A549 (cell line): ENCODE data around the gene ZBTB20. TPM values are rescaled to one million over a fixed set of nuclear protein-coding genes. Genes with fewer than 3 reads are reported as not detected.

Source experiments
- ATAC-seq, 2 experiments: fragments of 200-7000 bp in 1 of 2; fragments of >200 bp in 1 of 2; cut with Nextera tagmentation in 1 of 2; cut with Tn5 transposase in 1 of 2; 3 replicates each; pipeline versions ENCODE4 v1.8.0 to v1.9.1; 2018 to 2020; ENCODE audit warnings: mild to moderate bottlenecking in 1 of 2, moderate library complexity in 1 of 2
- CTCF ChIA-PET: fragments of 300-600 bp; sonication (Branson Sonifier 250); formaldehyde crosslinking; extraction: SDS; loops from one replicate; lab custom pipeline; 2021; ENCODE audit warnings: antibody characterized with exemption, inconsistent platforms; lab: Yijun Ruan, JAX
- POLR2A ChIA-PET: fragments of 350-600 bp; formaldehyde crosslinking; extraction: SDS; loops from one replicate; lab custom pipeline; 2021; ENCODE audit warnings: antibody characterized with exemption, inconsistent platforms; lab: Yijun Ruan, JAX
- DNase-seq, 2 experiments: peaks; one replicate each; pipeline versions ENCODE4 v3.0.0 to v3.0.0-alpha.2; 2011 to 2016; ENCODE audit warnings: low read depth in 1 of 2, low spot score in 1 of 2
- FAIRE-seq: peaks from 2 replicates; lab custom pipeline; 2011; peaks lifted over from hg19 to GRCh38; lab: Jason Lieb, UNC
- H3K27ac ChIP-seq, 2 experiments: fragments of >200 bp; sonication (Bioruptor Twin); formaldehyde crosslinking; 3 replicates each; pipeline ENCODE4 v1.5.1; 2016 to 2017
- H3K4me1 ChIP-seq: fragments of >200 bp; sonication (Bioruptor Twin); formaldehyde crosslinking; 3 replicates; pipeline ENCODE4 v1.6.1; 2016
- H3K4me2 ChIP-seq: fragments of >200 bp; sonication (Bioruptor Twin); formaldehyde crosslinking; 3 replicates; pipeline ENCODE4 v1.6.1; 2016
- H3K4me3 ChIP-seq: fragments of >200 bp; sonication (Bioruptor Twin); formaldehyde crosslinking; 3 replicates; pipeline ENCODE4 v1.5.1; 2016
- H3K9me3 ChIP-seq: fragments of >200 bp; sonication (Bioruptor Twin); formaldehyde crosslinking; 3 replicates; pipeline ENCODE4 v1.6.1; 2016
- BHLHE40 ChIP-seq: IDR thresholded peaks from 2 replicates; pipeline ENCODE4 v1.6.1; 2012; ENCODE audit warnings: low read depth, low read length, inconsistent platforms
- CBX2 ChIP-seq: fragments of 200-600 bp; sonication (generic); IDR thresholded peaks from 2 replicates; pipeline ENCODE4 v1.6.1; 2016; ENCODE audit warnings: low read depth, mild to moderate bottlenecking, borderline replicate concordance
- CEBPB ChIP-seq, 2 experiments: fragments of >200 bp in 1 of 2; sonication (Bioruptor Twin) in 1 of 2; formaldehyde crosslinking in 1 of 2; IDR thresholded peaks; 2 replicates each; pipeline ENCODE4 v1.6.1; 2012 to 2016
- CHD2 ChIP-seq: fragments of 150-350 bp; IDR thresholded peaks from 2 replicates; pipeline ENCODE4 v1.6.1; 2014; ENCODE audit warnings: low read length; ENCODE audit not compliant: partially characterized antibody
- EHF ChIP-seq: fragments of 250-450 bp; sonication (Bioruptor Pico); IDR thresholded peaks from 2 replicates; pipeline ENCODE4 v1.5.0; 2020; ENCODE audit warnings: mild to moderate bottlenecking
- EP300 ChIP-seq, 2 experiments: fragments of >200 bp; sonication (Bioruptor Twin); formaldehyde crosslinking; IDR thresholded peaks; 2 replicates in 1 of 2; 3 replicates in 1 of 2; pipeline ENCODE4 v1.6.1; 2016 to 2017
- ESRRA ChIP-seq: fragments of 150-350 bp; IDR thresholded peaks from 2 replicates; pipeline ENCODE4 v1.6.1; 2014; ENCODE audit warnings: mild to moderate bottlenecking, low read length, borderline replicate concordance
- FOSL2 ChIP-seq, 2 experiments: fragments of 450-650 bp in 1 of 2; fragments of >200 bp in 1 of 2; sonication (Bioruptor Twin) in 1 of 2; formaldehyde crosslinking; IDR thresholded peaks; 2 replicates each; pipeline versions ENCODE4 v1.5.0 to v1.6.1; 2016 to 2020; ENCODE audit warnings: mild to moderate bottlenecking in 1 of 2, moderate library complexity in 1 of 2
- HDAC2 ChIP-seq: fragments of 200-600 bp; sonication (generic); IDR thresholded peaks from 2 replicates; pipeline ENCODE4 v1.6.1; 2016
- HEYL ChIP-seq: fragments of 250-450 bp; sonication (Bioruptor Pico); IDR thresholded peaks from 2 replicates; pipeline ENCODE4 v1.8.0; 2021; ENCODE audit warnings: mild to moderate bottlenecking, moderate library complexity
- HOXB13 ChIP-seq: fragments of 250-450 bp; sonication (Bioruptor Pico); IDR thresholded peaks from 2 replicates; pipeline ENCODE4 v1.5.0; 2020; ENCODE audit warnings: low read depth, mild to moderate bottlenecking, moderate library complexity
- HOXB5 ChIP-seq: fragments of 250-450 bp; sonication (Bioruptor Pico); IDR thresholded peaks from 2 replicates; pipeline ENCODE4 v1.5.0; 2020; ENCODE audit warnings: mild to moderate bottlenecking, moderate library complexity
- JUN ChIP-seq, 2 experiments: fragments of >200 bp; sonication (Bioruptor Twin); formaldehyde crosslinking; IDR thresholded peaks; 2 replicates in 1 of 2; 3 replicates in 1 of 2; pipeline ENCODE4 v1.6.1; 2016 to 2017
- KDM5A ChIP-seq: fragments of 200-600 bp; sonication (generic); IDR thresholded peaks from 2 replicates; pipeline ENCODE4 v1.6.1; 2016; ENCODE audit warnings: antibody characterized with exemption, mild to moderate bottlenecking
- MAZ ChIP-seq: fragments of 150-350 bp; IDR thresholded peaks from 2 replicates; pipeline ENCODE4 v1.6.1; 2014; ENCODE audit warnings: antibody characterized with exemption, low read depth, low read length, borderline replicate concordance
- NFE2L2 ChIP-seq: fragments of 150-350 bp; conservative IDR thresholded peaks from 2 replicates; pipeline ENCODE4 v1.6.1; 2014; ENCODE audit warnings: low read length
- NR3C1 ChIP-seq: fragments of >200 bp; sonication (Bioruptor Twin); formaldehyde crosslinking; IDR thresholded peaks from 3 replicates; pipeline ENCODE4 v1.6.1; 2017
- PHF8 ChIP-seq: fragments of 200-600 bp; sonication (generic); IDR thresholded peaks from 2 replicates; pipeline ENCODE4 v1.6.1; 2016; ENCODE audit warnings: low read depth, mild to moderate bottlenecking, antibody characterized with exemption, moderate library complexity, borderline replicate concordance
- POLR2A ChIP-seq: IDR thresholded peaks from 2 replicates; pipeline ENCODE4 v1.6.1; 2012; ENCODE audit warnings: mild to moderate bottlenecking, low read length
- RCOR1 ChIP-seq: fragments of 150-350 bp; IDR thresholded peaks from 2 replicates; pipeline ENCODE4 v1.6.1; 2014; ENCODE audit warnings: antibody characterized with exemption, low read length, low read depth
- TFCP2L1 ChIP-seq: fragments of 250-450 bp; sonication (Bioruptor Pico); IDR thresholded peaks from 2 replicates; pipeline ENCODE4 v1.5.0; 2021; ENCODE audit warnings: mild to moderate bottlenecking
- TP53 ChIP-seq: fragments of 250-450 bp; sonication (Bioruptor Pico); IDR thresholded peaks from 2 replicates; pipeline ENCODE4 v1.5.0; 2021; ENCODE audit warnings: mild to moderate bottlenecking, moderate library complexity
- ZSCAN20 ChIP-seq: fragments of 250-450 bp; sonication (Bioruptor Pico); IDR thresholded peaks from 2 replicates; pipeline ENCODE4 v1.8.0; 2022; ENCODE audit warnings: mild to moderate bottlenecking, moderate library complexity
- WGBS: methylation state at CpG from one replicate; pipeline ENCODE4 v1.1.6; 2017; ENCODE audit errors: missing lambda C conversion rate; 5-methylcytosine and 5-hydroxymethylcytosine counted together
- polyA plus RNA-seq, 4 experiments: library from polyadenylated mRNA; depleted of rRNA in 3 of 4; stranded (reverse); fragments of >200 nt; fragmentation: RNase III in 1 of 4; extraction: RNeasy Plus Mini Kit Qiagen cat#74134 plus additional on column Dnase treatment in 1 of 4; gene quantifications; 2 replicates in 3 of 4; 3 replicates in 1 of 4; pipeline ENCODE4 v1.2.3, GENCODE V29; 2011 to 2017
- TF ChIP-seq, protein P1 (sequence below): IDR thresholded peaks from 2 replicates; pipeline ENCODE4 v1.6.1; 2012
- TF ChIP-seq, protein P2 (sequence below): fragments of >200 bp; sonication (Bioruptor Twin); formaldehyde crosslinking; IDR thresholded peaks from 3 replicates; pipeline ENCODE4 v1.6.1; 2016
- TF ChIP-seq, protein P3 (sequence below): IDR thresholded peaks from 2 replicates; pipeline ENCODE4 v1.6.1; 2012
- TF ChIP-seq, protein P4 (sequence below): fragments of >200 bp; sonication (Bioruptor Twin); formaldehyde crosslinking; IDR thresholded peaks from 2 replicates; pipeline ENCODE4 v1.6.1; 2016
- TF ChIP-seq, protein P5 (sequence below): fragments of 250-450 bp; sonication (Bioruptor Pico); IDR thresholded peaks from 2 replicates; pipeline ENCODE4 v1.5.0; 2020; ENCODE audit warnings: low read depth, mild to moderate bottlenecking, moderate library complexity
- TF ChIP-seq, protein P6 (sequence below): fragments of 250-450 bp; sonication (Bioruptor Pico); IDR thresholded peaks from 2 replicates; pipeline ENCODE4 v1.5.0; 2021; ENCODE audit warnings: mild to moderate bottlenecking, moderate library complexity, borderline replicate concordance

ZBTB20 gene
- polyA plus RNA-seq, 2 of the 4 experiments (the other 2 are of a cell fraction) = 0.85 to 5.0 TPM

DNA sequence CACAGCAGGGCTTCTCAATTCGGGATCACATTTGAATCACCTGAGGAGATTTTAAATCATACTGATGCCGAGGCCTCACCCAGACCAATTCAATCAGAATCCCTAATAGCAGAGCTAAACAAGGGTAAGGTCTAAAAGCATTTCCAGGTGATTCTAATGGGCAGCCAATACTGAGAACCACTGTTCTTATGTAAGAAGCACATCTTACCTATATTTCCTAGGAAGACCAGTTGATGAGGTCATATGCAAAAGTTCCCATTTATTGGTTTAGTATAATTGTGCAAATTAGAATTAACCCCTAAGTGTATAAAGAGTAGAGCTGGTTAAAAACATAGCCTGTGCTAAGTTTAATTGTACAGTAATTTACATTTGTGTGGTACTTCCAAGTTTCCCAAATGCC lies 851.1 kb downstream of the ZBTB20 start:
- Histone ChIP-seq H3K4me3 (no peak overlapping the region), H3K4me1 (no peaks in the 10 kb centered on the region), H3K9me3 (no peaks in the 10 kb centered on the region), H3K27ac (no peak overlapping the region), H3K4me2 (no peak overlapping the region)
- DNase-seq = no peak
- ChIA-PET POLR2A (no interaction called here), CTCF (no interaction called here)
- no peak for ATAC-seq
- no peak for TF ChIP-seq ZSCAN20 (CRISPR knock-in tag)
- no peak for TF ChIP-seq POLR2A
- TF ChIP-seq MAZ = no peak
- no peak for TF ChIP-seq CBX2
- TF ChIP-seq EP300 (IDR thresholded peaks at IDR 0.05) = no peak
- no peak for TF ChIP-seq HEYL (CRISPR knock-in tag)
- TF ChIP-seq CHD2 = no peak
- TF ChIP-seq RCOR1 = no peak
- TF ChIP-seq, protein P1, sequence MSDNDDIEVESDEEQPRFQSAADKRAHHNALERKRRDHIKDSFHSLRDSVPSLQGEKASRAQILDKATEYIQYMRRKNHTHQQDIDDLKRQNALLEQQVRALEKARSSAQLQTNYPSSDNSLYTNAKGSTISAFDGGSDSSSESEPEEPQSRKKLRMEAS = no peak
- no peak for TF ChIP-seq TP53
- TF ChIP-seq ESRRA = no peak
- TF ChIP-seq JUN (IDR thresholded peaks at IDR 0.05) = no peak
- TF ChIP-seq NFE2L2 = no peak
- TF ChIP-seq, protein P2, sequence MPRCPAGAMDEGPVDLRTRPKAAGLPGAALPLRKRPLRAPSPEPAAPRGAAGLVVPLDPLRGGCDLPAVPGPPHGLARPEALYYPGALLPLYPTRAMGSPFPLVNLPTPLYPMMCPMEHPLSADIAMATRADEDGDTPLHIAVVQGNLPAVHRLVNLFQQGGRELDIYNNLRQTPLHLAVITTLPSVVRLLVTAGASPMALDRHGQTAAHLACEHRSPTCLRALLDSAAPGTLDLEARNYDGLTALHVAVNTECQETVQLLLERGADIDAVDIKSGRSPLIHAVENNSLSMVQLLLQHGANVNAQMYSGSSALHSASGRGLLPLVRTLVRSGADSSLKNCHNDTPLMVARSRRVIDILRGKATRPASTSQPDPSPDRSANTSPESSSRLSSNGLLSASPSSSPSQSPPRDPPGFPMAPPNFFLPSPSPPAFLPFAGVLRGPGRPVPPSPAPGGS = no peak
- TF ChIP-seq, protein P3, sequence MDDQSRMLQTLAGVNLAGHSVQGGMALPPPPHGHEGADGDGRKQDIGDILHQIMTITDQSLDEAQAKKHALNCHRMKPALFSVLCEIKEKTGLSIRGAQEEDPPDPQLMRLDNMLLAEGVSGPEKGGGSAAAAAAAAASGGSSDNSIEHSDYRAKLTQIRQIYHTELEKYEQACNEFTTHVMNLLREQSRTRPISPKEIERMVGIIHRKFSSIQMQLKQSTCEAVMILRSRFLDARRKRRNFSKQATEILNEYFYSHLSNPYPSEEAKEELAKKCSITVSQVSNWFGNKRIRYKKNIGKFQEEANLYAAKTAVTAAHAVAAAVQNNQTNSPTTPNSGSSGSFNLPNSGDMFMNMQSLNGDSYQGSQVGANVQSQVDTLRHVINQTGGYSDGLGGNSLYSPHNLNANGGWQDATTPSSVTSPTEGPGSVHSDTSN = no peak
- TF ChIP-seq KDM5A = no peak
- TF ChIP-seq, protein P4, sequence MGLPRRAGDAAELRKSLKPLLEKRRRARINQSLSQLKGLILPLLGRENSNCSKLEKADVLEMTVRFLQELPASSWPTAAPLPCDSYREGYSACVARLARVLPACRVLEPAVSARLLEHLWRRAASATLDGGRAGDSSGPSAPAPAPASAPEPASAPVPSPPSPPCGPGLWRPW = no peak
- FAIRE-seq = no peak
- 42% methylated on average over 2 of the region's 2 CpGs for WGBS

DNA sequence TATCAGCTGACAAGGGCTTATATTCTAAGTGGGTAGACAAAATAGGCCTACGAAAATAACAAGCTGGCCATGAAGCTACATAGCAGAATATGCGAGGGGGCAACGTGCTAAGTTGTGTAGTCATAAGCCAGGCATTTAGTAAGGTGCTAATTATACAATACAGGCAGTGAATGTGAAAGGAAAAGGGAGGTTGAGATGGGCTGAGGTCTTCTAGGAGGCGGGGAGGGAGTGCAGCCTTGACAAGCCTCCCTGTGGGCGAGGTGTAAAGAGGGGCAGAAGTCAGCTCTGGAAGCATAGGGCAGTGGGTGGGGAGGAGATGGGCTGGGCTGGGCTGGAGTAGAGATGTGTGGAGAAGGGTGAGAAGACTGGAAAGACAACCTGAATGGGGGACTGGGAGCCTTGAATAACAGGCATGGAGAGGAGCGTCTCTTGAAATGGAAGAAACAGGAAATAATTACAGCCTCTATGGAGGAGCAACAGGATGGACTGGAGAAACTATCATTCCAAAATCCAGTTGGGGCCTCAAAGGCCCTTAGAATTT lies 852.1 kb downstream of the ZBTB20 start:
- Histone ChIP-seq H3K4me1 (no peaks in the 10 kb centered on the region), H3K9me3 (no peaks in the 10 kb centered on the region), H3K27ac (no peak overlapping the region), H3K4me2 (no peak overlapping the region), H3K4me3 (no peak overlapping the region)
- ChIA-PET CTCF (interaction anchor here (0.7 kb wide), 1 partner anchor 186 kb away, joined by 3 read pairs; no protein-coding TSS in a partner anchor), POLR2A (no interaction called here)
- DNase-seq (no peak), FAIRE-seq (no peak), ATAC-seq (no peak)
- TF ChIP-seq EHF (CRISPR knock-in tag) (no peak), CHD2 (no peak), BHLHE40 (no peak), FOSL2 (IDR thresholded peaks at IDR 0.05) (no peak), FOSL2 (CRISPR knock-in tag; IDR thresholded peaks at IDR 0.05) (no peak), EP300 (IDR thresholded peaks at IDR 0.05) (no peak), NR3C1 (no peak), KDM5A (no peak), PHF8 (no peak), NFE2L2 (no peak), TFCP2L1 (no peak), HDAC2 (no peak), CEBPB (IDR thresholded peaks at IDR 0.05) (no peak), MAZ (no peak), HOXB13 (no peak), HOXB5 (CRISPR knock-in tag) (no peak), POLR2A (no peak)
- TF ChIP-seq, protein P2 = no peak
- TF ChIP-seq, protein P5, sequence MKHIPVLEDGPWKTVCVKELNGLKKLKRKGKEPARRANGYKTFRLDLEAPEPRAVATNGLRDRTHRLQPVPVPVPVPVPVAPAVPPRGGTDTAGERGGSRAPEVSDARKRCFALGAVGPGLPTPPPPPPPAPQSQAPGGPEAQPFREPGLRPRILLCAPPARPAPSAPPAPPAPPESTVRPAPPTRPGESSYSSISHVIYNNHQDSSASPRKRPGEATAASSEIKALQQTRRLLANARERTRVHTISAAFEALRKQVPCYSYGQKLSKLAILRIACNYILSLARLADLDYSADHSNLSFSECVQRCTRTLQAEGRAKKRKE (CRISPR knock-in tag) = no peak
- TF ChIP-seq, protein P3 = no peak
- TF ChIP-seq, protein P6, sequence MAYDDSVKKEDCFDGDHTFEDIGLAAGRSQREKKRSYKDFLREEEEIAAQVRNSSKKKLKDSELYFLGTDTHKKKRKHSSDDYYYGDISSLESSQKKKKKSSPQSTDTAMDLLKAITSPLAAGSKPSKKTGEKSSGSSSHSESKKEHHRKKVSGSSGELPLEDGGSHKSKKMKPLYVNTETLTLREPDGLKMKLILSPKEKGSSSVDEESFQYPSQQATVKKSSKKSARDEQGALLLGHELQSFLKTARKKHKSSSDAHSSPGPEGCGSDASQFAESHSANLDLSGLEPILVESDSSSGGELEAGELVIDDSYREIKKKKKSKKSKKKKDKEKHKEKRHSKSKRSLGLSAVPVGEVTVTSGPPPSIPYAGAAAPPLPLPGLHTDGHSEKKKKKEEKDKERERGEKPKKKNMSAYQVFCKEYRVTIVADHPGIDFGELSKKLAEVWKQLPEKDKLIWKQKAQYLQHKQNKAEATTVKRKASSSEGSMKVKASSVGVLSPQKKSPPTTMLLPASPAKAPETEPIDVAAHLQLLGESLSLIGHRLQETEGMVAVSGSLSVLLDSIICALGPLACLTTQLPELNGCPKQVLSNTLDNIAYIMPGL (CRISPR knock-in tag) = no peak
- WGBS = 63% methylated on average over 6 of the region's 6 CpGs
